Astrocyte (in vitro differentiated cells and primary cell): Measurements from ENCODE around the gene IL1RAPL2.

Experiments used
- EZH2 ChIP-seq: IDR thresholded peaks from 2 replicates; pipeline ENCODE4 v1.6.1; 2012; ENCODE audit warnings: mild to moderate bottlenecking, low read length, inconsistent platforms; ENCODE audit not compliant: insufficient read depth
- TF ChIP-seq, protein P1 (sequence below): IDR thresholded peaks from 2 replicates; pipeline ENCODE4 v1.5.1; 2011; ENCODE audit warnings: low read depth, mild to moderate bottlenecking, inconsistent platforms, low read length, moderate library complexity; ENCODE audit not compliant: insufficient read depth

- TF ChIP-seq, protein P1, sequence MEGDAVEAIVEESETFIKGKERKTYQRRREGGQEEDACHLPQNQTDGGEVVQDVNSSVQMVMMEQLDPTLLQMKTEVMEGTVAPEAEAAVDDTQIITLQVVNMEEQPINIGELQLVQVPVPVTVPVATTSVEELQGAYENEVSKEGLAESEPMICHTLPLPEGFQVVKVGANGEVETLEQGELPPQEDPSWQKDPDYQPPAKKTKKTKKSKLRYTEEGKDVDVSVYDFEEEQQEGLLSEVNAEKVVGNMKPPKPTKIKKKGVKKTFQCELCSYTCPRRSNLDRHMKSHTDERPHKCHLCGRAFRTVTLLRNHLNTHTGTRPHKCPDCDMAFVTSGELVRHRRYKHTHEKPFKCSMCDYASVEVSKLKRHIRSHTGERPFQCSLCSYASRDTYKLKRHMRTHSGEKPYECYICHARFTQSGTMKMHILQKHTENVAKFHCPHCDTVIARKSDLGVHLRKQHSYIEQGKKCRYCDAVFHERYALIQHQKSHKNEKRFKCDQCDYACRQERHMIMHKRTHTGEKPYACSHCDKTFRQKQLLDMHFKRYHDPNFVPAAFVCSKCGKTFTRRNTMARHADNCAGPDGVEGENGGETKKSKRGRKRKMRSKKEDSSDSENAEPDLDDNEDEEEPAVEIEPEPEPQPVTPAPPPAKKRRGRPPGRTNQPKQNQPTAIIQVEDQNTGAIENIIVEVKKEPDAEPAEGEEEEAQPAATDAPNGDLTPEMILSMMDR, result no peak
- TF ChIP-seq EZH2, result no peak
Measured at GRCh38 chrX:104972737-104973136, 406.7 kb downstream of the IL1RAPL2 start.
